GM12878 (cell line): Measurements from ENCODE around the gene EIF3B. TPM values are rescaled to one million over a fixed set of nuclear protein-coding genes. Genes with fewer than 3 reads are reported as not detected.

ENCODE experiments used
- BMI1 ChIP-seq: fragments of 450-650 bp; IDR thresholded peaks from 2 replicates; pipeline ENCODE4 v1.6.1; 2016; ENCODE audit warnings: mild to moderate bottlenecking, moderate library complexity, borderline replicate concordance
- CBX3 ChIP-seq: fragments of 200-600 bp; sonication (generic); IDR thresholded peaks from 2 replicates; pipeline ENCODE4 v1.6.1; 2016; ENCODE audit warnings: low read depth, borderline replicate concordance
- GATAD2B ChIP-seq: fragments of 450-650 bp; conservative IDR thresholded peaks from 2 replicates; pipeline ENCODE4 v1.6.1; 2017; ENCODE audit warnings: low read depth, mild to moderate bottlenecking, moderate library complexity
- MTA2 ChIP-seq: fragments of 450-650 bp; IDR thresholded peaks from 2 replicates; pipeline ENCODE4 v1.6.1; 2016; ENCODE audit warnings: low read depth, mild to moderate bottlenecking, moderate library complexity
- MTA3 ChIP-seq: IDR thresholded peaks from 2 replicates; pipeline ENCODE4 v1.6.1; 2012; ENCODE audit warnings: low read length, inconsistent platforms, borderline replicate concordance
- SIN3A ChIP-seq: IDR thresholded peaks from 2 replicates; pipeline ENCODE4 v1.6.1; 2012; ENCODE audit warnings: low read depth, low read length, improper control_type of control experiment
- SP1 ChIP-seq: IDR thresholded peaks from one replicate; pipeline ENCODE4 v1.6.1; 2011; ENCODE audit warnings: low read depth, low read length
- SRF ChIP-seq, 2 experiments: IDR thresholded peaks; 2 replicates each; pipeline ENCODE4 v1.6.1; 2011; ENCODE audit warnings: low read depth in 2 of 2, low read length in 2 of 2, mild to moderate bottlenecking in 1 of 2, moderate library complexity in 1 of 2
- SUZ12 ChIP-seq: fragments of 200-600 bp; sonication (generic); IDR thresholded peaks from one replicate; pipeline ENCODE4 v1.6.1; 2018; ENCODE audit warnings: antibody characterized with exemption, mild to moderate bottlenecking; ENCODE audit not compliant: unreplicated experiment
- TCF3 ChIP-seq: IDR thresholded peaks from 2 replicates; pipeline ENCODE4 v1.6.1; 2012; ENCODE audit warnings: low read depth, mild to moderate bottlenecking, low read length, borderline replicate concordance; ENCODE audit not compliant: insufficient read depth
- WRNIP1 ChIP-seq: IDR thresholded peaks from 2 replicates; pipeline ENCODE4 v1.6.1; 2011; ENCODE audit warnings: low read depth, low read length, improper control_type of control experiment, borderline replicate concordance
- ZNF384 ChIP-seq: IDR thresholded peaks from 2 replicates; pipeline ENCODE4 v1.6.1; 2012; ENCODE audit warnings: low read depth, mild to moderate bottlenecking, low read length, improper control_type of control experiment, borderline replicate concordance
- ZNF622 ChIP-seq: fragments of 450-650 bp; IDR thresholded peaks from 2 replicates; pipeline ENCODE4 v1.6.1; 2017; ENCODE audit warnings: mild to moderate bottlenecking, inconsistent platforms
- polyA plus RNA-seq, 11 experiments: library from polyadenylated mRNA; depleted of rRNA in 4 of 11; unstranded in 6 of 11; stranded (reverse) in 5 of 11; fragments of >200 nt; fragmentation: Nextera tagmentation in 4 of 11; fragmentation: Illumina TruSeq in 1 of 11; extraction: Ambion mirVana in 4 of 11; extraction: Trizol in 1 of 11; gene quantifications; 1 replicate in 1 of 11; 2 replicates in 10 of 11; pipeline versions ENCODE4 v1.2.1 to v1.2.3, GENCODE V29; 2011 to 2016; ENCODE audit warnings: inconsistent platforms in 2 of 11, missing spikeins in 2 of 11, low read depth in 1 of 11
- total RNA-seq, 4 experiments: library from RNA; depleted of rRNA in 3 of 4; stranded (reverse); fragments of >200 nt in 3 of 4; fragmentation: Illumina TruSeq in 1 of 4; extraction: Trizol in 1 of 4; gene quantifications; 2 replicates each; pipeline versions ENCODE4 v1.2.1 to v1.2.3, GENCODE V29; 2013 to 2021
- TF ChIP-seq, protein P1 (sequence below): fragments of 450-650 bp; IDR thresholded peaks from 2 replicates; pipeline ENCODE4 v1.6.1; 2017; ENCODE audit warnings: mild to moderate bottlenecking, moderate library complexity
- TF ChIP-seq, protein P2 (sequence below): fragments of 450-650 bp; formaldehyde crosslinking; IDR thresholded peaks from 2 replicates; pipeline ENCODE4 v1.4.0; 2020; ENCODE audit warnings: mild to moderate bottlenecking, moderate library complexity
- TF ChIP-seq, protein P3 (sequence below): IDR thresholded peaks from 2 replicates; pipeline ENCODE4 v1.6.1; 2012; ENCODE audit warnings: low read depth, low read length, improper control_type of control experiment
- TF ChIP-seq, protein P4 (sequence below): fragments of 450-650 bp; IDR thresholded peaks from 2 replicates; pipeline ENCODE4 v1.6.1; 2017; ENCODE audit warnings: mild to moderate bottlenecking
- TF ChIP-seq, protein P5 (sequence below): IDR thresholded peaks from 2 replicates; pipeline ENCODE4 v1.6.1; 2011; ENCODE audit warnings: low read depth, low read length, improper control_type of control experiment, borderline replicate concordance

EIF3B gene
- total and polyA plus RNA-seq, 10 of the 15 experiments (the other 5 are each of a cell fraction or from before 2014, with no cell fraction given), result 17.6 to 275 (median 153) TPM

DNA sequence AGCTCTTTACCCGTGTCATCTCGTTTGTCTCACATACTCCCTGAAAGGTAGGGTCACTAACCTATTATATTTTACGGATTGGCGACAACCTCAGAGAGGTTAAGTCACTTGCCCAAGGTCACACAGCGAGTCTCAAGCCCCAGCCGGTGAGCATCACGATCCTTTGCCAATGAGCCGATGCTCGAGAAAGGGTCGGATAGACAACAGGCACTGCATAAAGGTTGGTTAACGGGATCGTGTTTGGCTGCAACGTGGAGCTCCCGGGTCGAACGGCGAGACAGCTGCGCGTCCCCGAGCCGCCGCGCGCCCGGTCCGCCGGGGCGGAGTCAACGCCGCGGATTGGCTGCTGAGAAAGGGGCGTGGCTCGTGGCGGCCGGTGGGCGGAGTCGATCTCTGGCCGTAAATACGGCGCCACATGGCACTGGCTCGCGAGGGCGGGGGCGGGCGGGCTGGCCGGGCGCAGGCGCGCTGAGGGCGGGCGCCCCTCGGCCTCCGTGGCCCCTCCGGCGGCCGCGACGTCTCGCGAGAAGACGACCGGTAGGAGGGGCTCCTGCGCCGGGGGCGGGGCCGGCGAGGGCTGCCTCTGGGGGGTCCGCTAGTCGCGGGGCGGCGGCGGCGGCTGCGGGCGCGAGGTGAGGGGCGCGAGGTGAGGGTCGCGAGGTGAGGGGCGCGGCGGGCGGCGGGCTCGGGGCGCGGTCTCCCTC is 48.5 kb downstream of the EIF3B start, which contains the start of gene CHST12 (continued):
- TF ChIP-seq SRF (IDR thresholded peaks at IDR 0.05; ENCODE audit: low read depth in 2 of 2, low read length in 2 of 2), result no peak
- TF ChIP-seq, protein P1, sequence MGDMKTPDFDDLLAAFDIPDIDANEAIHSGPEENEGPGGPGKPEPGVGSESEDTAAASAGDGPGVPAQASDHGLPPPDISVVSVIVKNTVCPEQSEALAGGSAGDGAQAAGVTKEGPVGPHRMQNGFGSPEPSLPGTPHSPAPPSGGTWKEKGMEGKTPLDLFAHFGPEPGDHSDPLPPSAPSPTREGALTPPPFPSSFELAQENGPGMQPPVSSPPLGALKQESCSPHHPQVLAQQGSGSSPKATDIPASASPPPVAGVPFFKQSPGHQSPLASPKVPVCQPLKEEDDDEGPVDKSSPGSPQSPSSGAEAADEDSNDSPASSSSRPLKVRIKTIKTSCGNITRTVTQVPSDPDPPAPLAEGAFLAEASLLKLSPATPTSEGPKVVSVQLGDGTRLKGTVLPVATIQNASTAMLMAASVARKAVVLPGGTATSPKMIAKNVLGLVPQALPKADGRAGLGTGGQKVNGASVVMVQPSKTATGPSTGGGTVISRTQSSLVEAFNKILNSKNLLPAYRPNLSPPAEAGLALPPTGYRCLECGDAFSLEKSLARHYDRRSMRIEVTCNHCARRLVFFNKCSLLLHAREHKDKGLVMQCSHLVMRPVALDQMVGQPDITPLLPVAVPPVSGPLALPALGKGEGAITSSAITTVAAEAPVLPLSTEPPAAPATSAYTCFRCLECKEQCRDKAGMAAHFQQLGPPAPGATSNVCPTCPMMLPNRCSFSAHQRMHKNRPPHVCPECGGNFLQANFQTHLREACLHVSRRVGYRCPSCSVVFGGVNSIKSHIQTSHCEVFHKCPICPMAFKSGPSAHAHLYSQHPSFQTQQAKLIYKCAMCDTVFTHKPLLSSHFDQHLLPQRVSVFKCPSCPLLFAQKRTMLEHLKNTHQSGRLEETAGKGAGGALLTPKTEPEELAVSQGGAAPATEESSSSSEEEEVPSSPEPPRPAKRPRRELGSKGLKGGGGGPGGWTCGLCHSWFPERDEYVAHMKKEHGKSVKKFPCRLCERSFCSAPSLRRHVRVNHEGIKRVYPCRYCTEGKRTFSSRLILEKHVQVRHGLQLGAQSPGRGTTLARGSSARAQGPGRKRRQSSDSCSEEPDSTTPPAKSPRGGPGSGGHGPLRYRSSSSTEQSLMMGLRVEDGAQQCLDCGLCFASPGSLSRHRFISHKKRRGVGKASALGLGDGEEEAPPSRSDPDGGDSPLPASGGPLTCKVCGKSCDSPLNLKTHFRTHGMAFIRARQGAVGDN, result no peak
- TF ChIP-seq MTA2, result no peak
- no peak for TF ChIP-seq MTA3
- TF ChIP-seq CBX3, result no peak
- TF ChIP-seq SIN3A, result no peak
- 0 out of 2 replicates have a peak, but pooled peaks have one; percentile 10 for TF ChIP-seq GATAD2B
- no peak for TF ChIP-seq ZNF622
- no peak for TF ChIP-seq SUZ12
- TF ChIP-seq, protein P2, sequence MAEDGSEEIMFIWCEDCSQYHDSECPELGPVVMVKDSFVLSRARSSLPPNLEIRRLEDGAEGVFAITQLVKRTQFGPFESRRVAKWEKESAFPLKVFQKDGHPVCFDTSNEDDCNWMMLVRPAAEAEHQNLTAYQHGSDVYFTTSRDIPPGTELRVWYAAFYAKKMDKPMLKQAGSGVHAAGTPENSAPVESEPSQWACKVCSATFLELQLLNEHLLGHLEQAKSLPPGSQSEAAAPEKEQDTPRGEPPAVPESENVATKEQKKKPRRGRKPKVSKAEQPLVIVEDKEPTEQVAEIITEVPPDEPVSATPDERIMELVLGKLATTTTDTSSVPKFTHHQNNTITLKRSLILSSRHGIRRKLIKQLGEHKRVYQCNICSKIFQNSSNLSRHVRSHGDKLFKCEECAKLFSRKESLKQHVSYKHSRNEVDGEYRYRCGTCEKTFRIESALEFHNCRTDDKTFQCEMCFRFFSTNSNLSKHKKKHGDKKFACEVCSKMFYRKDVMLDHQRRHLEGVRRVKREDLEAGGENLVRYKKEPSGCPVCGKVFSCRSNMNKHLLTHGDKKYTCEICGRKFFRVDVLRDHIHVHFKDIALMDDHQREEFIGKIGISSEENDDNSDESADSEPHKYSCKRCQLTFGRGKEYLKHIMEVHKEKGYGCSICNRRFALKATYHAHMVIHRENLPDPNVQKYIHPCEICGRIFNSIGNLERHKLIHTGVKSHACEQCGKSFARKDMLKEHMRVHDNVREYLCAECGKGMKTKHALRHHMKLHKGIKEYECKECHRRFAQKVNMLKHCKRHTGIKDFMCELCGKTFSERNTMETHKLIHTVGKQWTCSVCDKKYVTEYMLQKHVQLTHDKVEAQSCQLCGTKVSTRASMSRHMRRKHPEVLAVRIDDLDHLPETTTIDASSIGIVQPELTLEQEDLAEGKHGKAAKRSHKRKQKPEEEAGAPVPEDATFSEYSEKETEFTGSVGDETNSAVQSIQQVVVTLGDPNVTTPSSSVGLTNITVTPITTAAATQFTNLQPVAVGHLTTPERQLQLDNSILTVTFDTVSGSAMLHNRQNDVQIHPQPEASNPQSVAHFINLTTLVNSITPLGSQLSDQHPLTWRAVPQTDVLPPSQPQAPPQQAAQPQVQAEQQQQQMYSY (CRISPR knock-in tag), result no peak
- no peak for TF ChIP-seq ZNF384
- TF ChIP-seq, protein P3, sequence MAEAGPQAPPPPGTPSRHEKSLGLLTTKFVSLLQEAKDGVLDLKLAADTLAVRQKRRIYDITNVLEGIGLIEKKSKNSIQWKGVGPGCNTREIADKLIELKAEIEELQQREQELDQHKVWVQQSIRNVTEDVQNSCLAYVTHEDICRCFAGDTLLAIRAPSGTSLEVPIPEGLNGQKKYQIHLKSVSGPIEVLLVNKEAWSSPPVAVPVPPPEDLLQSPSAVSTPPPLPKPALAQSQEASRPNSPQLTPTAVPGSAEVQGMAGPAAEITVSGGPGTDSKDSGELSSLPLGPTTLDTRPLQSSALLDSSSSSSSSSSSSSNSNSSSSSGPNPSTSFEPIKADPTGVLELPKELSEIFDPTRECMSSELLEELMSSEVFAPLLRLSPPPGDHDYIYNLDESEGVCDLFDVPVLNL, result no peak
- TF ChIP-seq SP1, result peak; percentile 82
- TF ChIP-seq BMI1, result no peak
- no peak for TF ChIP-seq WRNIP1
- TF ChIP-seq, protein P4, sequence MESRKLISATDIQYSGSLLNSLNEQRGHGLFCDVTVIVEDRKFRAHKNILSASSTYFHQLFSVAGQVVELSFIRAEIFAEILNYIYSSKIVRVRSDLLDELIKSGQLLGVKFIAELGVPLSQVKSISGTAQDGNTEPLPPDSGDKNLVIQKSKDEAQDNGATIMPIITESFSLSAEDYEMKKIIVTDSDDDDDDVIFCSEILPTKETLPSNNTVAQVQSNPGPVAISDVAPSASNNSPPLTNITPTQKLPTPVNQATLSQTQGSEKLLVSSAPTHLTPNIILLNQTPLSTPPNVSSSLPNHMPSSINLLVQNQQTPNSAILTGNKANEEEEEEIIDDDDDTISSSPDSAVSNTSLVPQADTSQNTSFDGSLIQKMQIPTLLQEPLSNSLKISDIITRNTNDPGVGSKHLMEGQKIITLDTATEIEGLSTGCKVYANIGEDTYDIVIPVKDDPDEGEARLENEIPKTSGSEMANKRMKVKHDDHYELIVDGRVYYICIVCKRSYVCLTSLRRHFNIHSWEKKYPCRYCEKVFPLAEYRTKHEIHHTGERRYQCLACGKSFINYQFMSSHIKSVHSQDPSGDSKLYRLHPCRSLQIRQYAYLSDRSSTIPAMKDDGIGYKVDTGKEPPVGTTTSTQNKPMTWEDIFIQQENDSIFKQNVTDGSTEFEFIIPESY, result no peak
- TF ChIP-seq TCF3, result no peak
- TF ChIP-seq, protein P5, sequence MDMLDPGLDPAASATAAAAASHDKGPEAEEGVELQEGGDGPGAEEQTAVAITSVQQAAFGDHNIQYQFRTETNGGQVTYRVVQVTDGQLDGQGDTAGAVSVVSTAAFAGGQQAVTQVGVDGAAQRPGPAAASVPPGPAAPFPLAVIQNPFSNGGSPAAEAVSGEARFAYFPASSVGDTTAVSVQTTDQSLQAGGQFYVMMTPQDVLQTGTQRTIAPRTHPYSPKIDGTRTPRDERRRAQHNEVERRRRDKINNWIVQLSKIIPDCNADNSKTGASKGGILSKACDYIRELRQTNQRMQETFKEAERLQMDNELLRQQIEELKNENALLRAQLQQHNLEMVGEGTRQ, result no peak
